LoVo (cell line): ENCODE data around the gene PLA2R1.
"Not testable (repeated sequence)": the region's sequence is repeated elsewhere in the genome, so short reads cannot be mapped to it uniquely, and the experiment has no call there.

Experiments
- DNase-seq: peaks from one replicate; pipeline ENCODE4 v3.0.0-alpha.2; 2016; ENCODE audit warnings: low spot score

PLA2R1 gene

DNA sequence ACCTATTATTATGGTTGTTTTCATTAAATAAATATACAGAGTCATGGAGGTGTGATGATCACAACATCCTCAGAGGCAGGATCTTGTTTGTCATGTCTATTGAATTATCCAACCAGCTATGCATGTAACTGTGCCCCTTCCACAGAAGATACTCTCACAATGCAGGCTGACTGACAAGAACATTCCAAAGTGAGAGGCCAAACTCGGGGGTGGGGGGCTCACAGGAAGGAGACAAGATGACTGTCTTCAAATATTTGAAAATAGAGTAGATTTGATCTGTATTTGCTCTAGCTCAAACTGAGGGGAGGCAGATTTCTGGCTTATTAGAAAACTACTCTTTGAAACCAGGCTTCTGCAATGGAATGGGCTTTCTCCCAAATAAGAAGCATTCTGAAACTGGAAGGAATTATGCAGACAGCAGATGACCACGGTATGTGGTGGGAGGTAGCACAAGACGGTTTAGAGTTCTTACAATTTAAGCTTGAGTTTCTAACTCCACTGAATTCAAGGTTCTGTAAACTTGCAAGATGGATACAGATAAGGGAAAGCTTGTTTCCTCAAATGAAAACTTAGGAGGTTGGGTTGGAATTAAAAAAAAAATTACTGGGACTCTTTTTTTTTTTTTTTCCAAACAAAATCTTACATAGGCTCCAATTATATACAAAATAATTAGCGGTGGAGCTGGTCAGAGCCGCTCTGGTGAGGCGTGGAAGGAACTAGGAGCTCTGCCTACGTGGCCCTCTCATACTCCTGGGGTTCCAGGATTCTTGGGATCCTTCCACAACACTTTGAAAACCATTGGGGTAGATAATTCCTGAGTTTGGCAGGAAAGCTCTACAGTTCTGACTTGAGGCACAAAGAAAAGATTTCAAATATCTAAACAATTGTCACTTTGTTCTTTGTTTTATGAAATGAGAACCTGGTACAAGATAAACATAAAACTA, 79.3 kb downstream of the PLA2R1 start:
- no peak for DNase-seq

DNA sequence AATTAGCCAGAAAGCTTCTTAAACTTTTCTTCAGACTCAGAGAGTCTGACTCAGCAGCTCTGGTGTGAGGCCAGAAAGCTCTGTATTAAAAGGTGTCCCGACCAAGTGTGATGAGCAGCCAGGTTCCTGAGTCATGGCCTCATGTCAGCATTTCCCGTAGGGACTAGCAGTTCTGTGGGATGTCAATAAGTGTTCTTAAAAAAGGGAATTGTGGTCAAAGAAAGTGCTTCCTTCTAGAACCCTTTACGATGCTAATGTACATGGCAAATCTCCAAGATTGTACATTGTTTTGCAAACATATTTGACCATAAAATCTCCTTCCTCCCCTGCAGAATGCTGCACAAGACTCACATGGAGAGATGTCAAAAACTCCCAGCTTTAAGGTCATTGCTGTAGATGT, 80.1 kb downstream of the PLA2R1 start:
- DNase-seq: peak; percentile 22

DNA sequence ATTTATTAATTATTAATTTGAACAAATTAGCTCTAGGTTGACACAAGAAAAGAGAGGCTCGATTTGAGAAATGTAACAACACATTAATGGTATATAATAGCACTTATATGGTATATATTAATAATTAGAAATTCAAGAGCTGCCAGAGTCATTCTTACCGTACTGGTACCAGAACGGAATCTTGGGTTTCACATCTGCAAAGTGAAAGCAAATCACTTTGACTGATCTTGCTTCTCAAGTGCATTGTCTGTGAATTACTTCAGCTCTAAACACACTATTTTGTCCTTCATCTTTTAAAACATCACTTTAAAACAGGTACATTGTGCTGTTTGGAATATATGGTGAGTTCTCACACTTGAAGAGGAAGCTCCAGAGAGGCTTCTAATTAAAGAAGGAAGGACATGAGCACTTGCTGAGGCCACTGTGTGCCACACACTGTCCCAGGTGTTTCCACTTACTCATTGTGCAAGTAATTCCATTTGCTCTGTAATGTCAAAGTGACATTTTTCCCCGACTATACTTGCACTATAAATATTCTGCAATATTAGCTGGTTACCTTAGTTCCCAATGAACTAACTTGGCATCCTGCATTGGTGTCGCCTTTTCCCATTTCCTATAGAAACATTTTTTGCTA, 85.8 kb downstream of the PLA2R1 start:
- no peak for DNase-seq

GRCh38 chr2:159973325-159973724, 89.1 kb downstream of the PLA2R1 start:
- DNase-seq: no peak

DNA sequence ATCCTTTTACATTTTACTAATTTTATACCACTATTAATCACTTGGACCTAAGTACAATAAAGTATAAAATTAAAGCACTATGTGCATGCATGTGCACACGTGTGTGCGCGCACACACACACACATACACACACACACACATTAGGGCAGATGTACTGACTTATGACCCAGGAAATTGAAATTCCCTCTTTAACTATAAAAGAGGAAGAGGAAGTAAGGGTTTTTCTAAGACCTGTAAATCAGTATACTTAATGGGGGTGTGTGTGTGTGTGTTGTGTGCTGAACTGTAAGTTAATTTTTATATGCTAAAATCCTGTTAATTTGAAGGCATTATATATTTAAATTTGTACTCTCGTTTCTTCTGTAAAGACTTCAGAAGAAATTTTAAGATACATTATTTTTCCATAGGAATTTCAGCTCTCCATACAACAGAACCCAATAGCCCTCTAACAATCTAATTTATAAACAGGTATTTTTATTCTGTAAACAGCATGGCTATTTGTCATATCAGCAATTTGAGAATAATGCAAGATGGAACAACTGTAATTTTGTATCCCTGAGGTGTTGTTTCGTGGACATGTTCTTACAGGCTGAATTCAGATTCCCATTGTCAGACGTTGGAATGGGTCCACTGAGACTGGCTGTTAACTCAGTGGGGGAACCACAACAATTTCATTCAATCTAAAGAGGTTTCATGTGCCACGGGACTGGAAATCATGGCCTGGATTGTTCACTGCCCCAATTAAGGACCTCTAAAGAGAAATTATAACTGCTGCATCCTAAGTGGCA, 90.9 kb downstream of the PLA2R1 start:
- no peak for DNase-seq

GRCh38 chr2:159970548-159970947, 91.9 kb downstream of the PLA2R1 start:
- DNase-seq: not testable (repeated sequence)

GRCh38 chr2:159968279-159968900, 94.0 kb downstream of the PLA2R1 start:
- DNase-seq: peak; percentile 14

DNA sequence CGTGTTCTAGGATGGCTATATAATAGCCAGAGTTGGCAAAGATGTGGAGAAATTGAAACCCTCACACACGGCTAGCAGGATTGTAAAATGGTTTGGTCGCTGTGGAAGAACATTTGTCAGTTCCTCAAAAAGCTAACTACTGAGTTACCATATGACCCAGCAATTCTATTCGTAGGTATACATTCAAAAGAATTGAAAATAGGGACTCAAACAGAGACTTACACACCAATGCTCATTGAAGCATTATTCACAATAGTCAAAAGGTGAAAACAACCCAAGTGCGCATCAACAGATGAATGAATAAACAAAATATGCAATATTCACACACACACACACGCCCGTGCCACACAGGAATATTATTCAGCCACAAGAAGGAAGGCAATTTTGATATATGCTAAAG, 98.7 kb downstream of the PLA2R1 start:
- DNase-seq: no peak

- not testable (repeated sequence) for DNase-seq
Measured at GRCh38 chr2:159962513-159962912, 99.9 kb downstream of the PLA2R1 start.

- no peak for DNase-seq
Measured at GRCh38 chr2:159961451-159961850, 101.0 kb downstream of the PLA2R1 start.

GRCh38 chr2:159961037-159961436, 101.4 kb downstream of the PLA2R1 start:
- no peak for DNase-seq

DNA sequence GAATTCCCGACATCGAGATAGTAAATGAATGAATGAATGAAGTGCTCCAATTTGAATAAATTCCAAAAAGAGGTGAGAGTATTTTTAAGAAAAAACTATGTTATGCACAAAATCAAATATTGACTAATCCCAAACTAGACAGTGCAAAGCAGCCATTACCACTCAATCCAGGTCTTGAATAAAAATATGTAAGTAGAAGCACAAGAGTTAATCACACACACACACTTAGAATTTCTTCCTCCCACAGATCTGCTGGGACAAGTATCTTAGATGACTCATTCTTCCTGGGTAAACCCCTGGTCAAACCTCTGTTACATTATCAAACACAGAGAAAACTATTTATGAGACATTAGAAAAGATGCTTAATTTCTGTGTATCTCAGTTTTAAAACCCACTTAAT, 102.0 kb downstream of the PLA2R1 start:
- DNase-seq: peak; percentile 18

GRCh38 chr2:159959136-159959535, 103.3 kb downstream of the PLA2R1 start:
- DNase-seq: no peak

DNA sequence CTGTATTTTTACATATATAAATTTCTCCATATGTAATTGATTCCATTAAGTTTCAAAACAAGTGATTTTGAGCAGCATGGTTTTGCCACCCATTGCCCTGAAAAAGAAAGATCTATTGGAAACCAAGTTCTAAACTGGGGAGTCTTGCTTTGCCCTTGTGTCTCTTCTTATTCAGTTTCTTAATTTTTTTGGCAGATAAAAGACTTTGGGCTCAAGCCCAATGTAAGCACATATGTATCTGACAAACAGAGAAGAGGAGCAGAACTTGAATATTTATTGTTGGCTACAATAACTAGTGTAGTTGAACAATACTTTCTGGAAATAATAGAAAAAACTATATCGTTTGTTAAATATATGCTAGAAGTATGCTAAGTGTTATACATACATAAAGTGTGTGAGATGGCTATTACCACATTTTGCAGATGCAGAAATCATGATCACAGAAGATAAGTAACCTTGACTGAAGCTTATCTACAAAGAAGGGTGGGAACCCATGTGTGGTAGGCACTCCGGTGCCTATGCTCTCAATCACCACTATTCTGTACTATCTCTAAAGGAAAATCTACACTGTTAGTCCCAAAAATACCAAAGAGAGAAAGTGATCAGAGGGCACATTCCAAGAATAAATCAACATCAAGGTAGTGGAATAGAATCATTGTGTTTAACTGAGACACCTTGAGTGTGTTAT, 109.1 kb downstream of the PLA2R1 start:
- DNase-seq: no peak

- DNase-seq: no peak
Measured at GRCh38 chr2:159946326-159946999, 116.0 kb downstream of the PLA2R1 start.

DNA sequence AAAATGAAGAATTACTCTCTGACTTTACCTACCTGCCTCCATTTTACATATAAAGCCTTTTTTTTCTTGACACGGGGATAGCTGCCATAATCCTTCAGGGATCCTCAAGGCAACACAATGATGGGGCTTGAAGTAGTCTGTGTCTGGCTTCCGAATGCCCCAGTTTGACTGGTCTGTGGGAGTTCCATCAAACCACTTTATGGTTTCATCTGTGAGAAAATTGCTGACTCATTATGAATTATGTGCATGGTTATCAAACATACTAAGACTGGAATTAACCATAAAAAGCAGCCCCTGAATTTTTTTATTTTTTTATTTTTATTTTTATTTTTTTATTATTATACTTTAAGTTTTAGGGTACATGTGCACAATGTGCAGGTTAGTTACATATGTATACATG, 117.5 kb downstream of the PLA2R1 start:
- no peak for DNase-seq

GRCh38 chr2:159942146-159942545, 120.3 kb downstream of the PLA2R1 start:
- DNase-seq: no peak

DNA sequence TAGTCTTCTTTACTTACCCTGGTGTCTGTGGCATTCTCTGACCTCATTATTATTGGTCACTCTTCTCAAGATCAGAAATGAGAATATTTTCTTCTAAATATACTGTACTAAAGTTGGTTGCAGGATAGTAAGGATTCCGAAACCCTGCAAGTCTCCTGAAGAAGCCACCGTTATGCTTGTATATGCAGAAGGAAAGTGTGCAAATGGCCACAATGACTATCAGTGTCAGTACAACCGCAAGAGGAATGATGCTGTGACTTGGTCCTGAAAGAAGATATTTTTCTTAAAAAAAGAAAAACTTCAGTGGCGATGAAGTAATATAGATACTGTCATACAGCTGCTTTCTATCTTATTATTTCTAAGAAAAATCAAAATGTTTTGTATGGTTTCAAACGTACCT, 120.7 kb downstream of the PLA2R1 start:
- DNase-seq: no peak

- no peak for DNase-seq
Measured at GRCh38 chr2:159939946-159940345, 122.5 kb downstream of the PLA2R1 start.

DNA sequence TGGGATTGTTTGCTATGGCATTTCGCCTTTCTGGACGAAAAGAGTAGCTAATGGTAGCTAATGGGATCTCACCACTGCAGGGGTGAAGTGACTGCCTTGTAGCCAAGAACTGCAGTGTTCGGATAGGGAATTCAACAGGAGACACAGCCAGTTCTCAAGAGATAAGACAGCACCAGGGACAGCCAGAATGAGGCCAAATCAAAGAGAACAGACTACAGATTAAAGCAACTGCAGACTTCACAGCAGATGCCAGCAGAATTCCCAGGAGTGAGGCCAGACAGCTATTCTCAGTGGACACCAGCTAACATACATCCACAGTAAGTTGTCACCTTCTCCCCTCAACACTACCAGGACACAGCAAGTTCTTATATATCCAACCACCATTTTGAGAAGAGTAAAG, 124.0 kb downstream of the PLA2R1 start:
- DNase-seq: no peak

DNA sequence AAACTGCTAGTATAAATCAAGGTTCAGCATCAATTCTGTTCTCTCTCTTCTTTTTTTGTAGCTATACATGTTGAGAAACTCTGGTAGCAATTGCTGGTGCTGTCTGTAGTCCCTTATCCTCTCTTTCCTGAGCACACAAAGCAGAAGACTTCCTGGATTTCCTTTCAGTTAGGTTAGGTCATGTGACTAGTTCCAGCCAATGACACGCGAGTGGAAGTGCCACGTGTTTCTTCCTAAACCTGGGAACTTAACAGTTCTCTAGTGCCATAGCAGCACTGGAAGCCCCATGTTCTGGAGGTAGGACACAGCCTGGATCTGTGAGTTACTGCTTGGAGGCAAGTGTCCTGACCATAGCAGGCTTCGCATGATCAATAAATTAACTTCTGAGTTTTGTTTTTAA, 125.9 kb downstream of the PLA2R1 start:
- no peak for DNase-seq
